GM10266 (cell line): ENCODE data around the gene SCRN1.

Experiments
- DNase-seq: peaks from one replicate; pipeline ENCODE4 v3.0.0; 2012; ENCODE audit errors: extremely low spot score
- TF ChIP-seq, protein P1 (sequence below): IDR thresholded peaks from 2 replicates; pipeline ENCODE4 v1.5.1; 2012; ENCODE audit warnings: mild to moderate bottlenecking, low read depth; ENCODE audit not compliant: control insufficient read depth, insufficient read depth; ENCODE audit errors: missing control alignments

Gene SCRN1

DNA sequence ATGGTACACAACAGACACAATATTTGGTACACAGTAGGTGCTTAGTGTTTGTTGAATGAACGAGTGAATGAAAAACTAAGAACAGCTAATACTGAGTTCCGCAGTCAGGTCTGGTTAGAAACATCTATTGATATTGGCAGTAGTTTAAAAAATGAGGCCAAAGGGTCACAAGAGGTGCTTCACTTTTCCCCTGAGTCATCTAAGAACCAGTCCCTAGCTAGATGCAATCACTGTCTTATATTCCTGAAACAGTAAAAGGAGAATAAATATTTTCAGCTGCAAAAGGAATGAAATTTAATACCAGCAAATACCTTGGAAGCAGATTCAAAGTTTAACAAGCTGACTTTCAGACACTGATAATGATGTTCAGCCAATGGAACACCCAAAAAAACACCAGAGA, 54.5 kb downstream of the SCRN1 start:
- TF ChIP-seq, protein P1, sequence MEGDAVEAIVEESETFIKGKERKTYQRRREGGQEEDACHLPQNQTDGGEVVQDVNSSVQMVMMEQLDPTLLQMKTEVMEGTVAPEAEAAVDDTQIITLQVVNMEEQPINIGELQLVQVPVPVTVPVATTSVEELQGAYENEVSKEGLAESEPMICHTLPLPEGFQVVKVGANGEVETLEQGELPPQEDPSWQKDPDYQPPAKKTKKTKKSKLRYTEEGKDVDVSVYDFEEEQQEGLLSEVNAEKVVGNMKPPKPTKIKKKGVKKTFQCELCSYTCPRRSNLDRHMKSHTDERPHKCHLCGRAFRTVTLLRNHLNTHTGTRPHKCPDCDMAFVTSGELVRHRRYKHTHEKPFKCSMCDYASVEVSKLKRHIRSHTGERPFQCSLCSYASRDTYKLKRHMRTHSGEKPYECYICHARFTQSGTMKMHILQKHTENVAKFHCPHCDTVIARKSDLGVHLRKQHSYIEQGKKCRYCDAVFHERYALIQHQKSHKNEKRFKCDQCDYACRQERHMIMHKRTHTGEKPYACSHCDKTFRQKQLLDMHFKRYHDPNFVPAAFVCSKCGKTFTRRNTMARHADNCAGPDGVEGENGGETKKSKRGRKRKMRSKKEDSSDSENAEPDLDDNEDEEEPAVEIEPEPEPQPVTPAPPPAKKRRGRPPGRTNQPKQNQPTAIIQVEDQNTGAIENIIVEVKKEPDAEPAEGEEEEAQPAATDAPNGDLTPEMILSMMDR, result no peak
- no peak for DNase-seq

DNA sequence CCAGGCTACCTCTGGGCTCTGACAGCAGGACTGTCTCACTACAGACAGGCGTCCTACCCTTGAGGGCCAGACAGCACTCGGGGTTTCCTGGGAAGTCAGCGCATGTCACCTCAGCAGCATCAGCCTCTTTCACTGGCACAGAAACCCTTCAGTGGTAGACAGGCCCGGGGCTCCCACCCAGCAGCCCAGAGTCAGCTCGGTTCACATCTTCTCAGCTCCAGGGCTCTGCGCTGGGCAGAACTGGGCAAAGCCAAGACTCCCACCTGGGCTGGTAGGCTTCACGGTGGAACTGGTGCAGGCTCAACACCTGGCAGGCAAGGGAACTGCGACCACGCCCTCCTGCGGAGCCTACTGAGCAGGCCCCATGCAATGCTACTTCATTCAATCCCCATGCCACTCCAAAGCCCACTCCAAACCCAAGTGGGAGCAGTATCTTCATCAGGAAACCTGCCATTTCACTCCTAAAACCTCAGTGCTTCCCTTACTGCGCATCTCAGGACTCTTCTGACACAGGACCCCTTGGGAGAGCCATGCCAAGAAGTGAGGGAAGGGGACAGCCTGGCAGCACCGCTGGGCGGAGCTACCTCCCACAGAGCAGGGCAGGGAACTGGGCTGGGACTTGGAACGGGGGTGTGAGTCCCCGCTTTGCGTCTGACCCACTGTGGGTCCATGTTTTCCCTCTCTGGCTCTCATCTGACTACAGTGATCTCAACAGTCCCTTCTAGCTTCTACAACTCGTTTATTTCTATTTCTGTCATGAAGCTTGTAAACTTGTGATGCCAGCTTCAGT, 60.4 kb downstream of the SCRN1 start:
- TF ChIP-seq, protein P1, result no peak
- no peak for DNase-seq

GRCh38 chr7:29926741-29927140, 62.9 kb downstream of the SCRN1 start:
- TF ChIP-seq, protein P1, result no peak
- DNase-seq, result no peak

GRCh38 chr7:29926216-29926615, 63.4 kb downstream of the SCRN1 start:
- TF ChIP-seq, protein P1, result no peak

DNA sequence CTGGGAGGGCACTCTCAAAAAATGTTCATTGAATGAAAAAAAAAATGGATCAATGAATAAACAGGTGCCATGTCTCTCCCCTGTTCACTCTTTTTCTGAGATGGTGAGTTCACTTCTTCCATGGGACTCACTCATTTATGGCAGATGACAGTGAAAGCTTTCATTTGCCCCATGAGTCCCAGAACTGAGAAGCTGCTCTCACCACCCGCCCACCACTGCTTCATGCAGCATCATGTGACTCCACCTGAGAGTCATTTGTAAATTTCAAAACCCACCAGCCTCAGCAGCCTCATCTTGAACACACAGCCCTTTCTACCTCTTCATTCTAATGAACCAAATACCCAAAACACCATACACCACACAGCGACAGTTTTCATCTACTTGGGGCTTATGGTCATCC, 64.9 kb downstream of the SCRN1 start:
- TF ChIP-seq, protein P1, result no peak
- DNase-seq, result no peak

More at GRCh38 chr7:29926216-29926615, 63.4 kb downstream of the SCRN1 start:
- no peak for DNase-seq

DNA sequence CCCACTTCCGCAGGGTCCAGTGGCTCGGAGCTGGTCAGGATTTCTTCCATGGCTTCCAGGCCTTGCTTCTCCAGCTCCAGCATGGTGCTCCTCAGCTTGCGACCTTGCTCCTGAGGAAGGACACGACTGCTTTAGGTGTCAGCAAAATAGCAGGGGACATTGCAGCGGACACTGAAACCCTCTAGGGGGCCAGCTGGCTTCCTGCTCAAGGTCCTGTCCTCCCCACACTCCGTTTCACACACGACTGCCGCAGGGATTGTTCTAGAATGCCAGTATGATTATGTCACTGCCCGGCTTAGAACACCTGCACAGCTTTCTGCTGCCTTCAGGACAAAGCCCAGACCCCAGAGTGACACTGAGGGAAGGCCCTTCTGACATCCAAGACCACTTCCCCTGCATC, 65.6 kb downstream of the SCRN1 start:
- no peak for DNase-seq
- TF ChIP-seq, protein P1, result no peak

DNA sequence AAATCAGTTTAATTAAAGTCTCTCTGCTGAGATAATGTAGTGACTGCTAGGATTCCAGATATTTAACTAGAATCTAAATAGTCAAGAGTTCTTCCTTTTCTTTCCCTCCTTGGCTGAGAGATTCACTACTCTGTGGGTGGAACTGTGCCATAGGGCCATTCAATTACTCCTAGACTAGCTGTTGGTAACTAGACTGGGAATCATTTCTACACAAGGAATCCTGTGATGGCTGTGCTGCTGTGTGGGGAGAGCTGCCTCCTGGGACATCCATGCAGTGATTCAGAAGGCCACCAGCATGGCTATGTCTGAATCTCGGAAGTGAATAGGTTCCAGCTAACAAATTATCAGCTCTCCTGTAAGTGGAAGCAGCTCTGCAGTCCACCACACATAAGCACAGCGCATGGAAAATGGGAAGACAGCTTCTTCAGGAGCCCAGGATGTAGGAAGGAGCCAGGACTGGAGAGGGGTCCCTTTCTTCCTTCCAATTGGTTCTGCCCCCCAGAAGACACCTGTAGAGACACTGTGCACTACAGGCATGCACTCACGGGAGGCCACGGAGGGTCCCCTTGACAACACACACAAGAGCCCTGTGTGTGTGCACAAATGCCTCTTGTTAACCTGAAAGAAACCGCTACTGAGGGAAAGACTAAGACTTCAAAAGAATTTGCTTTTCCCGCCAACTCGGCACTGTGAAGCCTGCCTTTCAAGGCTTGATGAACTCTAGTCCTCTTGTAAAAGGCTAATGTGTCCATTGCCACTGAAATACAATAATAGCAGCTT, 66.5 kb downstream of the SCRN1 start:
- no peak for DNase-seq
- TF ChIP-seq, protein P1, result no peak
